Measurements from ENCODE around the gene PPP1R16B. TPM values are rescaled to one million over a fixed set of nuclear protein-coding genes. Genes with fewer than 3 reads are reported as not detected.

PPP1R16B gene
- polyA plus RNA-seq, 2 of the 4 experiments (the other 2 are of a cell fraction) = 0.17 to 0.31 TPM

DNA sequence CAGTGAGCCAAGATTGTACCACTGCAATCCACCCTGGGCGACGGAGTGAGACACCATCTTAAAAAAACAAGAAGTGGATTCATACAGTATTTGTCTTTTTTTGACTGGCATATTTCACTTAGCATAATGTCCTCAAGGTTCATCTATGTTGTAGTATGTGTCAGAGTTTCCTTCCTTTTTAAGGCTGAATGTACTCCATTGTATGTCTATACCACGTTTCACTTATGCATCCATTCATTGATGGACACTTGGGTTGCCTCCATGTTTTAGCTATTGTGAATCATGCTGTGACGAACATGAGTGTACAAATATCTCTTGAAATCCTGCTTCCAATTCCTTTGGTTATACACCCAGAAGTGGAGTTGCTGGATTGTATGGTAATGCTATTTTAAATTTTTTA lies 91.8 kb downstream of the PPP1R16B start:
- CTCF ChIA-PET = interaction anchor here (1.7 kb wide), 1 partner anchor 10 kb away, joined by 4 read pairs; no protein-coding TSS in a partner anchor
- WGBS (ENCODE audit: missing lambda C conversion rate) = 27% methylated on average over 4 of the region's 4 CpGs
- TF ChIP-seq, protein P1, sequence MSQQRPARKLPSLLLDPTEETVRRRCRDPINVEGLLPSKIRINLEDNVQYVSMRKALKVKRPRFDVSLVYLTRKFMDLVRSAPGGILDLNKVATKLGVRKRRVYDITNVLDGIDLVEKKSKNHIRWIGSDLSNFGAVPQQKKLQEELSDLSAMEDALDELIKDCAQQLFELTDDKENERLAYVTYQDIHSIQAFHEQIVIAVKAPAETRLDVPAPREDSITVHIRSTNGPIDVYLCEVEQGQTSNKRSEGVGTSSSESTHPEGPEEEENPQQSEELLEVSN (IDR thresholded peaks at IDR 0.05; ENCODE audit: borderline replicate concordance, low read depth) = no peak
- TF ChIP-seq SREBF2 (IDR thresholded peaks at IDR 0.05) (no peak), ZNF302 (CRISPR knock-in tag; IDR thresholded peaks at IDR 0.05) (no peak), HDAC2 (IDR thresholded peaks at IDR 0.05) (no peak), POLR2AphosphoS2 (conservative IDR thresholded peaks at IDR 0.05; ENCODE audit: low read length) (no peak), CTCF (IDR thresholded peaks at IDR 0.05) (no peak), USF2 (IDR thresholded peaks at IDR 0.05) (no peak), CEBPB (IDR thresholded peaks at IDR 0.05) (no peak), KDM1A (IDR thresholded peaks at IDR 0.05; ENCODE audit: low read depth) (no peak), ZSCAN20 (CRISPR knock-in tag; IDR thresholded peaks at IDR 0.05) (no peak), RAD21 (conservative IDR thresholded peaks at IDR 0.05 in 1 of 2, IDR thresholded peaks at IDR 0.05 in 1 of 2) (no peak), ATOH8 (CRISPR knock-in tag; IDR thresholded peaks at IDR 0.05; ENCODE audit: low read depth) (no peak), TP53 (CRISPR knock-in tag; IDR thresholded peaks at IDR 0.05) (no peak), HOXB5 (CRISPR knock-in tag; IDR thresholded peaks at IDR 0.05) (no peak), CBX2 (IDR thresholded peaks at IDR 0.05; ENCODE audit: borderline replicate concordance, low read depth) (no peak), ZFP36 (IDR thresholded peaks at IDR 0.05; ENCODE audit: borderline replicate concordance, partially characterized antibody) (no peak)

DNA sequence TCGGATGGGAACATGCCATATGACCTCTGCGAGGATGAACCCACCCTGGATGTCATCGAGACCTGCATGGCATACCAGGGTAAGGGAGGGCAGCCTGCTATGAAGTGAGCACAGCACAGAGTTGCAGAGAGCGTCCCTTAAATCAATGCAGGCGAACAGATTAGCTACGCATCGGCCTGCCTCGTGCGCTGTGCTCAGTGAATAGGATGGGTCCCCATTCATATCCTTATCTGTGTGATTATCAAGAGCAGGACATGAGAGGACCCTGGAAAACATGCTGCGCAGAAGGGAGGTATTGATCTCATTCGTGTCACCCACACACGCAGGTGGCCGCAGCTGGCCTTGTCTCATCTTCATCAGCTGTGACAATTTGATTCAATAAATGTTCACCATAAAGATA lies 95.1 kb downstream of the PPP1R16B start:
- no peaks in the 10 kb centered on the region for H3K9me3 ChIP-seq
- no peak for DNase-seq (ENCODE audit: low read depth in 1 of 2, low spot score in 1 of 2)
- FAIRE-seq = no peak
- TF ChIP-seq HES2 (IDR thresholded peaks at IDR 0.05) (no peak), MYC (IDR thresholded peaks at IDR 0.05; ENCODE audit: borderline replicate concordance, low read length) (no peak), EHF (CRISPR knock-in tag; IDR thresholded peaks at IDR 0.05) (no peak), TP53 (CRISPR knock-in tag; IDR thresholded peaks at IDR 0.05) (no peak), FOXS1 (CRISPR knock-in tag; IDR thresholded peaks at IDR 0.05) (no peak), EHMT2 (IDR thresholded peaks at IDR 0.05; ENCODE audit: low read depth) (no peak), KDM5A (IDR thresholded peaks at IDR 0.05) (no peak)
- no peak overlapping the region for H3K27ac ChIP-seq
- ChIA-PET CTCF (interaction anchor here (0.5 to 1.6 kb wide), 2 partner anchors 8 to 11 kb away, joined by 5 to 8 read pairs; no protein-coding TSS in a partner anchor), POLR2A (no interaction called here)
- no peak for ATAC-seq
- H3K4me1 ChIP-seq = no peaks in the 10 kb centered on the region
- 68% methylated on average over 13 of the region's 13 CpGs for WGBS (ENCODE audit: missing lambda C conversion rate)
- no peak overlapping the region for H3K4me3 ChIP-seq
- no peak overlapping the region for H3K4me2 ChIP-seq

More for the DNA sequence above, 91.8 kb downstream of the PPP1R16B start:
- H3K4me1 ChIP-seq = peaks cover 6% of the 10 kb centered on the region; the same call in 1 of the 3 replicates
- DNase-seq (ENCODE audit: low read depth in 1 of 2, low spot score in 1 of 2) (no peak), FAIRE-seq (no peak), ATAC-seq (no peak)
- no peak overlapping the region for H3K4me2 ChIP-seq
- POLR2A ChIA-PET = no interaction called here
- H3K27ac ChIP-seq = no peak overlapping the region
- no peaks in the 10 kb centered on the region for H3K9me3 ChIP-seq
- no peak overlapping the region for H3K4me3 ChIP-seq

Data from A549 (cell line).